Stimulated activated naive CD8-positive, alpha-beta T cell treated with anti-CD3 and anti-CD28 coated beads, Interleukin-15, Interleukin-2, amounts not matched to agents 100 U/mL and 50 U/mL, for 24 hours (primary cell): ENCODE results near the gene SWT1.
"Not testable (repeated sequence)": the region's sequence is repeated elsewhere in the genome, so short reads cannot be mapped to it uniquely, and the experiment has no call there.

Experiments used
- ATAC-seq: fragments of 150-1000 bp; cut with Tn5 transposase; one replicate; pipeline ENCODE4 v1.10.0; 2021
- DNase-seq: peaks from one replicate; pipeline ENCODE4 v3.0.0; 2021

SWT1 gene

DNA sequence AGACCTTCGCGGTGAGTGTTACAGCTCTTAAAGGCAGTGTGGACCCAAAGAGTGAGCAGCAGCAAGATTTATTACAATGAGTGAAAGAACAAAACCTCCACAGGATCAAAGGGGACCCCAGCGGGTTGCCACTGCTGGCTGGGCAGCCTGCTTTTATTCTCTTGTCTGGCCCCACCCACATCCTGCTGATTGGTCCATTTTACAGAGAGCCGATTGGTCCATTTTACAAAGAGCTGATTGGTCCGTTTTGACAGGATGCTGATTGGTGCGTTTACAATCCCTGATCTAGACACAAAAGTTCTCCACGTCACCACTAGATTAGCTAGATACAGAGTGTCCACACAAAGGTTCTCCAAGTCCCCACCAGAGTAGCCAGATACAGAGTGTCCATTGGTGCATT, 164.1 kb downstream of the SWT1 start:
- ATAC-seq, DNase-seq: not testable (repeated sequence)

DNA sequence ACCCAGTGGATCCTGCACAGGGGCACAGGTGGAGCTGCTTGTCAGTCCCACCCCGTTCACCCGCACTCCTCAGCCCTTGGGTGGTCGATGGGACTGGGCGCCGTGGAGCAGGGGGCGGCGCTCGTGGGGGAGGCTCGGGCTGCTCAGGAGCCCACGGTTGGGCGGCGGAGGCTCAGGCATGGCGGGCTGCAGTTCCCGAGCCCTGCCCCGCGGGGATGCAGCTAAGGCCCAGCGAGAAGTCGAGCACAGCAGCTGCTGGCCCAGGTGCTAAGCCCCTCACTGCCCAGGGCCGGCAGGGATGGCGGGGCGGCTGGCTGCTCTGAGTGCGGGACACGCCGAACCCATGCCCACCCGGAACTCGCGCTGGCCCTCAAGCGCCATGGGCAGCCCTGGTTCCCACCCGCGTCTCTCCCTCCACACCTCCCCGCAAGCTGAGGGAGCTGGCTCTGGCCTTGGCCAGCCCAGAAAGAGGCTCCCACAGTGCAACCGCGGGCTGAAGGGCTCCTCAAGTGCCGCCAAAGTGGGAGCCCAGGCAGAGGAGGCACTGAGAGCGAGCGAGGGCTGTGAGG, 164.8 kb downstream of the SWT1 start:
- DNase-seq, ATAC-seq: not testable (repeated sequence)

DNA sequence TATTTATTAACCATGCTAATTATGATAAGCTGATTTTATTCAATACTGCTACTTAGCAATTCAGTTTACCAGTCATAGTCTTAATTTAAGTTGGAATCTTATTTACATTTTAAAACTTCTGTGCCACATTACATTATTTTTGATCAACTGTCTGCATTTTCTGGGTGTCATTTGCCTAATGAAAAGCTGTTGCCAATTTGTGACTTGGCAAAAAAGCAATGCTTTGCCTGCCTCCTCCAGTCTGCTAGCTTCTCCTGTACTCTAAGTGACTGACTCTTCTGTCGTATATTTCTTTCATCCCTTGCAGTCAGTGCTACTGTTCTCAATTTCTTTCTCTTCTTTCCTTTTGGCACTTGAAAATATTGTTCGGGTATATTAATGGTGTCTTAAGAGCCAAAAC, 165.7 kb downstream of the SWT1 start:
- DNase-seq (no peak), ATAC-seq (no peak)

DNA sequence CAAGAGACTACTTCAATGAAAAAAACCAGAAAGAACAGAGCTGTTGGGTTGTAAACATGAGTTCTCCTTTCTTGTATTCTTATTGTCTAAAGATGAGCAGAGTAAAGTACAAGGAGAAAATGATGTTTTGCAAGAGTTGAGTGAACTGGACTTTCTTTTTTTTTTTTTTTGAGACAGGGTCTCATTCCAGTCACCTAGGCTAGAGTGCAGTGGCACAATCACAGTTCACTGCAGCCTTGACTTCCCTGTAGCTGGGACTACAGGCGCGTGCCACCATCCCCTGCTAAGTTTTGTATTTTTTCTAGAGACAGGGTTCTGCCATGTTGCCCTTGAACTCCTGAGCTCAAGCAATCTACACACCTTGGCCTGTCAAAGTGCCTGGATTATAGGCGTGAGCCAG, 167.2 kb downstream of the SWT1 start:
- no peak for ATAC-seq
- no peak for DNase-seq

DNA sequence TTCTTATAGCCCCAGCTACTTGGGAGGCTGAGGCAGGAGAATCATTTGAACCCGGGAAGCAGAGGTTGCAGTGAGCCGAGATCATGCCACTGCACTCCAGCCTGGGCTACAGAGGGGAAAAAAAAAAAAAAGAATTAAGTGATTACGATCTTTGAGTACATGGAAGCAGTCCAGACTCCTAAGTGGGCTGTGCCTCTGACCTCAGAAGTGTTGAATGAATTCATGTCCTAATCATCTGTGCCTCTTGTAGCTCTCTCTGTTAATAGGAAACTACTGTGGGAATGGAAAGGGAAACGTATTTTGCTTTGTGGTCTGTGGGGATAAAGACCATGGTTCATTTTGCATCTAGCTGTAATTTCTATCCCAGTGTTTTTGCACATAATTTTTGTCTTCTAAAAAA, 168.4 kb downstream of the SWT1 start:
- no peak for ATAC-seq
- no peak for DNase-seq

DNA sequence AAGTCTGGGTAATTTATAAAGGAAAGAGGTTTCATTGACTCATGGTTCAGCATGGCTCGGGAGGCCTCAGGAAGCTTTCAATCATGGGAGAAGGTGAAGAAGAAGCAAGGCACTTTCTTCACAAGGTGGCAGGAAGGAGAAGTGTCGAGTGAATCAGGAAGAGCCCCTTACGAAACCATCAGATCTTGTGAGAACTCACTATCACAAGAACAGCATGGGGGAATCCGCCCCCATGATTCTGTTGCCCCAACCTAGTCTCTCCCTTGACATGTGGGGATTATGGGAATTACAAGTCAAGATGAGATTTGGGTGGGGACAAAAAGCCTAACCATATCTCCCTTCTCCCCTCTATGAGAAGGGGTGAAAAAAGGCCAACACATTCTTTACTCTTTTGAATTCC, 171.3 kb downstream of the SWT1 start:
- DNase-seq (no peak), ATAC-seq (no peak)

DNA sequence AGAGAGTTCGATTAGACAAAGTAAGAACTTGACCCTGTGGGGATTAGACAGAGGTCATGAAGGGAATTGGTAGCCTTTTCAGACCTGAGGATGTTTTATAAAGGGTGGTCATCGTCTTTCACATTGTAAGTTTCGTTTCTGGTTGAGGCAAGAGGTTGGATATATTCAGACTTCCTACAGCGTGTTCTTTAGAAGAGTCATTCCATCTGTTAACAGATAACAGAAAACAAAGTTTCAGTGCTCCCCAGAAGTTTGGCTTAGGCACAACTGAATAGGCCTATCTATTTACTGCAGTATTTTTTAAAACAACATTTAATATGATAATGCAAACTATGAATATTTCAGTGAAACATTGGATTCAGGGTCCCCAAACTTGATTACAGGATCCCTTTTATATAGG, 177.2 kb downstream of the SWT1 start:
- ATAC-seq (no peak), DNase-seq (no peak)

DNA sequence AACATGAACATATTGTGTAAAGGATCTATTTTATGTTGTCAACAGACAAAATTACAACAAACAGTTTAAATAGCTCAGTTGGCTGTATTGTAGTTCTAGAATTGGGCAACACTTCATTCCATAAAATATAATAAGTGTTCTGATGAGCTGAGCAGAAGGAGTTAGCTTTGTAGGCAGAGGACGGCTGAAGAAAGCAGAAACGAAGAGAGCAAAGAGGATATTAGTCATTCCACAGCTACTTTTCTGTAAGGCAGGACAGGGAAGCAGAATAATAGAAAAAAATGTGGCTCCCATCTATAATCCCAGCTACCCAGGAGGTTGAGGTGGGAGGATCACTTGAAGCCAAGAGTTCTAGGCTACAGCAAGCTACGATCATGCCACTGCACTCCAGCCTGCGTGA, 180.3 kb downstream of the SWT1 start:
- DNase-seq (no peak), ATAC-seq (no peak)

DNA sequence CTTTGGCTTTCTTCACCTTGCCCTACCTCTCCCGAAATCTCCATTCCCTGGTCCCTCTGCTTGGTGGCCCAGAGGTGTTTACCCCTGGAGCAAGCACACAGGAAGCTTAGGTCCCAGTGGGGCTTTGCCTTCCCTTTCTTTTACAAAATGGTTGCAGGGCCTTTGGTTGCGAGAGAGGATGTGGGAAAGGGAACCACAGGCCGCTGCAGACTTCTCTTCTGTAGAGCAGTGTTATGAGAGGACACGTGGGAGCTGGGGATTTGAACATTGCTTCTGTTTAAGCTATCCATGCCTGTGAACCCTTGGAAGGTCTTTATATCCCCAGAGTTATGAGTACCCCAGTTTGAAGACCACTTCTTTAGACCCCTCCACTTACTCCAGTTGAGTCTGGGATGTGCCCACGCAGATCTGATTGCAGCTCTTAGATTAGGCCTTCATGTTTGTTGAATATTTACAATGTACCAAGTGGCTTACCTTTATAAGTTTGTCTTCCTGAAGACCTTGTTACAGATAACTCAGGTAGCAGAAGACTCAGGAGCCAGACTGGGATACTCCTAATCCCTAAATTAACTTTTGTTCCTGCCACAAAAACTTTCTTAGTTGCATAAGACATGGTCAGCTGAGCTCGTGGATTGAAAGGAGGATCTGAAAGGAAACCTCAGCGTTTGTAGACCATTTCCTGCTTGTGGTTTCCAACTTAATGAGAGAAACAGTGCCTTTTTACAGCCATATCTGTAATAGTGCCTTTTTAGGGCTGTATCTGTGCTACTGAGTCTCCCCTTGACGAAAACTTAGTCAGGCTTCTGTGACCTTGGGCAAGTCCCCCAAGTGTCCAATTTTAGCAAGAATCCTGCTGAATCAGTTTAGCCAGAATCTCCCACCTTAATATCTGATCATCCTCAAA, 182.0 kb downstream of the SWT1 start:
- peak; percentile 31 for DNase-seq
- ATAC-seq: peak; percentile 74

DNA sequence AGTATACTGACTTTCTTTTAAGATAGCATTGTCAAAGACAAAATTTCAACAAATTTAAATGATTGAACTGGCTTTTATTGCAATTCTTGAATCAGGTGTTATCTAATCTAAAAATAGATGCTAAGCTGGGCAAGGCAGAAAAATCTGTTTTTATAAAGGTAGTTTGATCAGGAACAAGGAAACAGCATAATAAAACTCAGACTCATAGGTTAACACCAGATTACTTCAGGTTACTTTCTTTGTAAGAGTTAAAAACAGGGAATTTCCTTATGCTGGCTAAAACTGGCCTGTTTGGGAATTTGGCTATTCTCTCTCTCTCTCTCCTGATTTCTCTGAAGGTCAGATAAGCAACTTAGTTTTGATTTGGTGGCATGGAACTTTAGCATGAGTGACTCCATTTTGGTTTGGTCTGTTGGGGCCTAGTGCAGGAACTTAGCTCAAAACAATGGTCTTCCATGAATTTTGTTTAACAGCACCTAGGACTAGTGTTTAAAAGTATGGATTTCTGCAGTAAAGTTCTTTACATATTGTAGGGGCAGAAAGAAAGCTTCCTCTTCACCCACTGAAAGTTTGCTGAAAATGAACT, 184.3 kb downstream of the SWT1 start:
- ATAC-seq: no peak

More for the DNA sequence above, 184.3 kb downstream of the SWT1 start:
- no peak for DNase-seq
